AG09309 (cell line): Measurements from ENCODE around the gene PIP4K2A.

Source experiments
- DNase-seq: peaks from one replicate; pipeline ENCODE4 v3.0.0-alpha.2; 2010; ENCODE audit warnings: low read depth
- H3K4me3 ChIP-seq: 2 replicates; pipeline ENCODE4 v1.5.1; 2011; ENCODE audit warnings: mild to moderate bottlenecking, low read depth, low read length, moderate library complexity; ENCODE audit not compliant: control insufficient read depth
- TF ChIP-seq, protein P1 (sequence below): IDR thresholded peaks from 2 replicates; pipeline ENCODE4 v1.5.1; 2011; ENCODE audit warnings: mild to moderate bottlenecking, low read depth, low read length, inconsistent platforms; ENCODE audit not compliant: insufficient read depth, control insufficient read depth; ENCODE audit errors: missing control alignments

Gene PIP4K2A

DNA sequence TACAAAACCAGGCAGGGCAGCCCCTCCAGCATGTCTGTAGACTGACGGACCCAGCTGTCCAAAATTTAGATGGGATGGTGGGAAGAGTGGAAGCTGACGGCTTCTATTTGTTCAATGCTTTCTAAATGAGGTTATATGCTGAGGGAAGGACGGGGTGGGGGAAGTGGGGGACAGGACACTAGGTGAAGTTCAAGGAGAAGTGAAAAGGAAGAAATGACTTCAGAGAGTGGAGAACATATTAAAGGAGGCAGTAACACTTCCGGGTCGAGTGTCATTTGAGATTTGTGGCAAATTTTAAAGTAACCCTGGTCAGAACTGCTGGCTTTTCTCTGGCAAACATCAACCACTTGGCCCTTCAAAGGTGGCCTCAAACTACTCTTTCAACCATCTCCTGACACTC lies 9.4 kb downstream of the PIP4K2A start:
- no peak for DNase-seq
- H3K4me3 ChIP-seq = no peak overlapping the region
- TF ChIP-seq, protein P1, sequence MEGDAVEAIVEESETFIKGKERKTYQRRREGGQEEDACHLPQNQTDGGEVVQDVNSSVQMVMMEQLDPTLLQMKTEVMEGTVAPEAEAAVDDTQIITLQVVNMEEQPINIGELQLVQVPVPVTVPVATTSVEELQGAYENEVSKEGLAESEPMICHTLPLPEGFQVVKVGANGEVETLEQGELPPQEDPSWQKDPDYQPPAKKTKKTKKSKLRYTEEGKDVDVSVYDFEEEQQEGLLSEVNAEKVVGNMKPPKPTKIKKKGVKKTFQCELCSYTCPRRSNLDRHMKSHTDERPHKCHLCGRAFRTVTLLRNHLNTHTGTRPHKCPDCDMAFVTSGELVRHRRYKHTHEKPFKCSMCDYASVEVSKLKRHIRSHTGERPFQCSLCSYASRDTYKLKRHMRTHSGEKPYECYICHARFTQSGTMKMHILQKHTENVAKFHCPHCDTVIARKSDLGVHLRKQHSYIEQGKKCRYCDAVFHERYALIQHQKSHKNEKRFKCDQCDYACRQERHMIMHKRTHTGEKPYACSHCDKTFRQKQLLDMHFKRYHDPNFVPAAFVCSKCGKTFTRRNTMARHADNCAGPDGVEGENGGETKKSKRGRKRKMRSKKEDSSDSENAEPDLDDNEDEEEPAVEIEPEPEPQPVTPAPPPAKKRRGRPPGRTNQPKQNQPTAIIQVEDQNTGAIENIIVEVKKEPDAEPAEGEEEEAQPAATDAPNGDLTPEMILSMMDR = no peak

DNA sequence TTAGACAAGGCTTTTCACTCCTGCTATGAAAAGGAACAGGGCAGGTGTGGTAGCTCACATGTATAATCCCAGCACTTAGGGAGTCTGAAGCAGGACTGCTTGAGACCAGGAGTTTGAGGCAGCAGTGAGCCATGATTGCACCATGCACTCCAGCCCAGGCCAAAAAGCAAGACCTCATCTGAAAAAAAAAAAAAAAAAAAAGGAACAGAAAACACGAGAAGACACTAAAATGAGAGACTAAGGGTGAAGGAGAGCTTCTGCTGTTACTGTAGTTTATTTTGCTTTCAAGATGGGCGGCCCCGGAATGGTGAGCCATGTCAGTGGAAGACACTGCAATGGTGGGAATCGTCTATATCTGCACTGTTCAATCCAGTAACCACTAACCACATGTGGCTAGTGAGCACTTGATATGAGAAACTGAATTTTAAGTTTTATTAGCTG lies 9.9 kb downstream of the PIP4K2A start:
- TF ChIP-seq, protein P1 = no peak
- DNase-seq = no peak
- H3K4me3 ChIP-seq = no peak overlapping the region

- DNase-seq = no peak
- no peak overlapping the region for H3K4me3 ChIP-seq
- TF ChIP-seq, protein P1 = no peak
These were observed 12.0 kb downstream of the PIP4K2A start for GRCh38 chr10:22702348-22702747.

DNA sequence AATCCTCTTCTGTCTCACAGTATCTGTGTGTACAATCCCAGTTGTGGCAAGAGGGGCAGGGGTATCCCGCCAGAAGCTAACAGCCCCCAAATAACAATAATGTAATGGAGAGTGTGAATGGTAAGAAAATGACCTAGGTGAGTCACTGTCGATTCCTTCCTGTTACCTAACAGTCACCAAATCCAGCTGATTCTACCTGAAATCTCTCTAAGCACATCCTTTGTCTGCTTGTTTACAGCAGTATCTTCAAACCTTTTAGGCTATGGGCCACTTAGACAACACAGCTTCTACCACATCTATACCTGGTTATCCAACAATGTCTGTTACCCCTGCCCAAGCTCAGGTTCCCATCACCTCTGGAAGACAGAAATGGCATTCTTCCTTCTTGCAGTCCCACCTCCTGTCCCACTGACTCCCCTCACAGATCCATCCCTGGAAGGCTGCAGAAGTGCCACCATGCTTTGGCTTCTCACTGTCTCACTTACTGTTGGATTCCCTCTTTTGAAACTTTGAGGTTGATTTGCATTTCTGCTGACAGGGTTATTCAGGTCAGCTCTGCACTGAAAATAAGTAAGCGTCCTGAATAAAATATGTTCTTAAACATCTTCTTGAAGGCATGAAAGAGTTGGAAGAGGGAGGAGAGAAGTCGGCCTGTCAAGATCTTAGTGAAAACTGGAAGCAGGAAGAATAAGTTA lies 13.1 kb downstream of the PIP4K2A start:
- TF ChIP-seq, protein P1 = no peak
- no peak overlapping the region for H3K4me3 ChIP-seq
- no peak for DNase-seq

GRCh38 chr10:22700489-22700888 lies 13.9 kb downstream of the PIP4K2A start:
- no peak overlapping the region for H3K4me3 ChIP-seq
- no peak for DNase-seq
- TF ChIP-seq, protein P1 = no peak

DNA sequence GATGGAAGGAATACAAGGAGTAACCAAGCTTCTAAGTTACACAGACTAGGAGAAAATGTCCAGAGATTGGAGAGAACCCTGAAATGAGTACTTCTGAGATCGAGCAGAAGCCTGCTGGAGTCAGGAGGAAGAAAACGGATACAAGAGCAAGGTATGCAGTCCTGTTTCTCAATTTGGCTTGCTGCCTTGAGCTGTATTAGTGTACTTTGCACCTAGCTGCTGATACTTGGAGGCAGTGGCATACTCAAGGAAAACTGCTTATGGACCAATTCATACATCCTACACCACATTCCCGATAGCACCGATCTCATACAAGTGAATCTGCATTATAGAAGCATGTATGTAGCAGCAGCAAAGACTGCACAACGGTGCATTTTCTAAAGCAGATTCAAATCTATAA lies 14.4 kb downstream of the PIP4K2A start:
- no peak overlapping the region for H3K4me3 ChIP-seq
- no peak for DNase-seq
- TF ChIP-seq, protein P1 = no peak
